Activated T-cell treated with anti-CD3 and anti-CD28 coated beads for 24 hours (primary cell): Measurements from ENCODE around the gene UGT1A7.
"Not testable (repeated sequence)": the region's sequence is repeated elsewhere in the genome, so short reads cannot be mapped to it uniquely, and the experiment has no call there.

ENCODE experiments used
- DNase-seq: peaks from one replicate; pipeline ENCODE4 v3.0.0-alpha.2; 2020; ENCODE audit warnings: low read depth

The UGT1A7 gene

DNA sequence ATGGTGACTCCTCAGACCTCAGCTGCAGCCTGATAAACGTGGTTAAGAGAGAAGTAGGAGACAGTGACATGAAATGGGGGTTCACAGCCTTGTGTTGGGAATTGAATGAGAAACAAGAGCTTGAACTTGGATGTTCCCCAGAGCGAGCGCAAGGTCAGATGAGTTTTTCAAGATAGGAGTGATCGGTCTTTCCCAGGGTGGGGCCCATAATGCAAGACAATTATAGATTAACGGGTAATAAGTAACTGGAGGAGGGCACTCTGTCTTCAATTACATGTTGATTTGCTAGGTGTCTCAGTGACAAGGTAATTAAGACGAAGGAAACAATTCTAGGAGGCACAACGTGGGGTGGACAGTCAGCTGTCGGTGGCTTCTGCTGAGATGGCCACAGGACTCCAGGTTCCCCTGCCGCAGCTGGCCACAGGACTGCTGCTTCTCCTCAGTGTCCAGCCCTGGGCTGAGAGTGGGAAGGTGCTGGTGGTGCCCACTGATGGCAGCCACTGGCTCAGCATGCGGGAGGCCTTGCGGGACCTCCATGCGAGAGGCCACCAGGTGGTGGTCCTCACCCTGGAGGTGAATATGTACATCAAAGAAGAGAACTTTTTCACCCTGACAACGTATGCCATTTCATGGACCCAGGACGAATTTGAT, 31.0 kb downstream of the UGT1A7 start, which contains the start of gene UGT1A5:
UGT1A5 (plus strand) TSS at position 297 of the 651 bp plus-strand sequence; CDS start at position 382, 85 bp downstream.
- no peak for DNase-seq

DNA sequence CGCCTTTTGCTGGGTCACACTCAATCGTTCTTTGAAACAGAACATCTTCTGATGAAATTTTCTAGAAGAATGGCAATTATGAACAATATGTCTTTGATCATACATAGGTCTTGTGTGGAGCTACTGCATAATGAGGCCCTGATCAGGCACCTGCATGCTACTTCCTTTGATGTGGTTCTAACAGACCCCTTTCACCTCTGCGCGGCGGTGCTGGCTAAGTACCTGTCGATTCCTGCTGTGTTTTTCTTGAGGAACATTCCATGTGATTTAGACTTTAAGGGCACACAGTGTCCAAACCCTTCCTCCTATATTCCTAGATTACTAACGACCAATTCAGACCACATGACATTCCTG, 31.5 kb downstream of the UGT1A7 start:
- DNase-seq, result no peak

DNA sequence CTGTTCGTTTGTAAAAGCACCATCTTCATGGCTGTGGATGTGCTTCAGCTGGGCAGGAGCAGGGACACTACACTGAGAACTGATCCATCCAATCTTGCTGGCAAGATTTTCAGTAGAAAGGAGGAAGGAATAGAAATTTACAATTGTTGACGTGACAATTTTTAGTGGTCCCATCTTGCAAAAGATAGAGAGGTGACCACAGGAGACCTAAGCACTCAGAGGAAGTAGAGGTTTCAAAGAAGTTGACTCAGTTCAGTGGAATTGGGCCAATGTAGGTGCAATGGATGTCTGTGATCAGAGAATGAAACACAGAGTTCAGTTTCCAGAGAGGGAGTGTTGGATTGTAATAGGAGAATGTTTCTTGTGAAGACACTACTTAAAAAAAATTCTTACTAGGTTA, 32.4 kb downstream of the UGT1A7 start:
- DNase-seq, result no peak

DNA sequence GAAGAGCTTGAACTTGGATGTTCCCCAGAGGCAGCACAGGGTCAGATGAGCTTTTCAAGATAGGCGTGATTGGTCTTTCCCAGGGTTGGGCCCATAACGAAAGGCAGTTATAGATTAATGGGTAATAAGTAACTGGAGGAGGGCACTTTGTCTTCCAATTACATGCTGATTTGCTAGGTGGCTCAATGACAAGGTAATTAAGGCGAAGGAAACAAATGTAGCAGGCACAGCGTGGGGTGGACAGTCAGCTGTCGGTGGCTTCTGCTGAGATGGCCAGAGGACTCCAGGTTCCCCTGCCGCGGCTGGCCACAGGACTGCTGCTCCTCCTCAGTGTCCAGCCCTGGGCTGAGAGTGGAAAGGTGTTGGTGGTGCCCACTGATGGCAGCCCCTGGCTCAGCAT, 36.9 kb downstream of the UGT1A7 start, which contains the start of gene UGT1A4:
UGT1A4 (plus strand) TSS at position 185 of the 400 bp plus-strand sequence; CDS start at position 270, 85 bp downstream.
- DNase-seq, result no peak

DNA sequence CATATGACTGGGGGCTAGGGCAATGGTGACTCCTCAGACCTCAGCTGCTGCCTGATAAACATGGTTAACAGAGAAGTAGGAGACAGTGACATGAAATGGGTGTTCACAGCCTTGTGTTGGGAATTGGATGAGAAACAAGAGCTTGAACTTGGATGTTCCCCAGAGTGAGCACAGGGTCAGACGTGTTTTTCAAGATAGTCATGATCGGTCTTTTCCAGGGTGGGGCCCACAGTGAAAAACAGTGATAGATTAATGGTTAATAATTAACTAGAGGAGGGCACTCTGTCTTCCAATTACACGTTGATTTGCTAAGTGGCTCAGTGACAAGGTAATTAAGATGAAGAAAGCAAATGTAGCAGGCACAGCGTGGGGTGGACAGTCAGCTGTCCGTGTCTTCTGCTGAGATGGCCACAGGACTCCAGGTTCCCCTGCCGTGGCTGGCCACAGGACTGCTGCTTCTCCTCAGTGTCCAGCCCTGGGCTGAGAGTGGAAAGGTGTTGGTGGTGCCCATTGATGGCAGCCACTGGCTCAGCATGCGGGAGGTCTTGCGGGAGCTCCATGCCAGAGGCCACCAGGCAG, 47.1 kb downstream of the UGT1A7 start, which contains the start of gene UGT1A3:
UGT1A3 (plus strand) TSS at position 320 of the 579 bp plus-strand sequence; CDS start at position 405, 85 bp downstream.
- no peak for DNase-seq

DNA sequence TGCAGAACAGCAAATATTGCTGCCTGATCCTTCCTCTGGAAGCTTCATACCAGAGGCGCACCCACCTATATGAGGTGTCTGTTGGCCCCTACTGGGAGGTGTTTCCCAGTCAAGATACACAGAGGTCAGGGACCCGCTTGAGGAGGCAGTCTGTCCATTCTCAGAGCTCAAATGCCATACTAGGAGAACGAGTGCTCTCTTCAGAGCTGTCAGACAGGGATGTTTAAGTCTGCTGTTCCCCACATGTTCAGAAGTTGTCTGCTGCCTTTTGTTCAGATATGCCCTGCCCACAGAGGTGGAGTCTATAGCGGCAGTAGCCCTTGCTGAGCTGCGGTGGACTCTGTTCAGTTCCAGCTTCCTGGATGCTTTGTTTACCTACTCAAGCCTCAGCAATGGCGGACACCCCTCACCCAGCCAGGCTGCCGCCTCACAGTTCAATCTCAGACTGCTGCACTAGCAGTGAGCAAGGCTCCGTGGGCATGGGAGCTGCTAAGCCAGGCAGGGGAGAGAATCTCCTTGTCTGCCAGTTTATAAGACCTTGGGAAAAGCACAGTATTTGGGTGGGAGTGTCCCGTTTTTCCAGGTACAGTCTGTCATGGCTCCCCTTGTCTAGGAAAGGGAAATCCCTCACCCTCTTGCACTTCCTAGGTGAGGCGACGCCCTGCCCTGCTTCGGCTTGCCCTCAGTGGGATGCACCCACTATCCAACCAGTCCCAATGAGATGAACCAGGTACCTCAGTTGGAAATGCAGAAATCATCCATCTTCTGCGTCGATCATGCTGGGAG, 55.4 kb downstream of the UGT1A7 start:
- not testable (repeated sequence) for DNase-seq

DNA sequence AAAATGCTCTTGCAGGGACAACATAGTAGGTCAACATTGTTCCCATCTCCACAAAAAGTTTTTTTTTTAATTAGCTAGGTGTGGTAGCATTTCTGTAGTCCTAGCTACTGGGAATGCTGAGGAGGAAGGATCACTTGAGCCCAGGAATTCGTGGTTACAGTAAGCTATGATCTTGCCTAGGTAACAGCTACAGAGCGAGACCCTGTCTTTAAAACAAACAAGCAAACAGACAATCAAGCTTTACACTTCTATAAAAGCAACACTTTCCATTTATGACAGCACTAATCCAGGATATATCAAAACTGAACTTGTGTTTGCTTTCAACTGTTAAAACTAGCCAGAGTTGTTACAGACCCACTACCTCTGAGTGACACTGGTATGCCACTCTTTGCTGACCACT, 59.2 kb downstream of the UGT1A7 start:
- no peak for DNase-seq

DNA sequence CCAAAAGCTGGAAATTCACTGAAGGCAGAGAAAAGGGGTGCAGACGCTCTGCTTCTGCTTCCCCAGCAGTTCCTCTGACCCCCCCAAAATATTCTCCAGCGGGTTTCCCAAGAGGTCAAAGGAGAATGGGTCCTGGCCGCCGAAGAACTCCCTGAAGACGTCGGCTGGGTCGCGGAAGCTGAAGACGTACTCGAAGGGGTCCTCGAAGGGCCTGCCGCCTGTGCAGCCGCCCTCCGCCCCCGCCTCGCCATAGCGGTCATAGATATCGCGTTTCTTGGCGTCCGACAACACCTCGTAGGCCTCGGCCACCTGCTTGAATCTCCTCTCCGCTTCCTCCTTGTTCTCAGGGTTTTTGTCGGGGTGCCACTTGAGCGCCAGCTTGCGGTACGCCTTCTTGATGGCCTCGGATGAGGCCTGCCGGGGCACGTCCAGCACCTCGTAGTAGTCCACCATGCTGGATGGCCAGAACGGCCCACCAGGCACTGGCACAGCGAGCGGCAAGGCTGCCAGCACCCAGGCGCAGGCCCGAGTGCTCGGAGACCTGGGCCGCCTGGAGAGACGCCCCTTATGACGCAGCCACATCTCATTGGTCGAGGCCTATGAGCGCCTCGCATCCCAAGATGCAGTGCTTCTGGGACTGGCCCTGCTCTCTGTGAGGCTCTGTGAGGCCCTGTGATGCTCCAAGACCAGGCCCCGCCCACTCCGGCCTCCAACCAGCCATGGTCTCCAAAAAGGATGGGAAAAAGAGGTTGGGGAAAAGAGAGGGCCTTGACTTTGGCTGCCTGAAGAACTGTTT, 62.0 kb downstream of the UGT1A7 start:
- no peak for DNase-seq

DNA sequence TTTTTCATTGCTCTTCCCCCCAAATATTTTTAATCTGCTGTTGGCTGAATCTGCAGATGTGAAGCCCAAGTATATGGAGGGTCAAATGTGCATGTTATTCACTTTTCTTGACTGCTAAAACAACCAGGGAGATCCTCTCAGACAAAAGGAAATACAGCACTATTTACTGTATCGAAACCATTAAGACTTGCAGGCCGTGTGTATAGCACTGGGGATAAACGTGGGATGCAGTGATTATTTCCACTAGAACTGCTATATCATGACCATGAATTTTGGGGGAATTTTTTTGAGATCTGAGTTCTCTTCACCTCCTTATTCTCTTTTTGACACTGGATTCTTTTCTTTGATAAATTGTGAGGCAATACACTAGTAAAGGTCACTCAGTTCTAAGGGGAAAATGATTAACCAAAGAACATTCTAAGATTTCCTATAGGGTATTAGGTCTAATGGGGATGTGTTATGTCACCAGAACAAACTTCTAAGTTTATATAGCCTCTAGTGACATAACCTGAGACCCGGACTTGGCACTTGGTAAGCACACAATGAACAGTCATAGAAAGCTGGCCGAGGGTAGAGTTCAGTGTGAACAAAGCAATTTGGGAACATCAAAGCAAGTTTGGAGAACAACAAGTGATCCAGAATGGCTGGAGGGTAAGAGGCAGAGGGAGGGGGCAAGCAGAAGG, 63.5 kb downstream of the UGT1A7 start:
- DNase-seq, result no peak

DNA sequence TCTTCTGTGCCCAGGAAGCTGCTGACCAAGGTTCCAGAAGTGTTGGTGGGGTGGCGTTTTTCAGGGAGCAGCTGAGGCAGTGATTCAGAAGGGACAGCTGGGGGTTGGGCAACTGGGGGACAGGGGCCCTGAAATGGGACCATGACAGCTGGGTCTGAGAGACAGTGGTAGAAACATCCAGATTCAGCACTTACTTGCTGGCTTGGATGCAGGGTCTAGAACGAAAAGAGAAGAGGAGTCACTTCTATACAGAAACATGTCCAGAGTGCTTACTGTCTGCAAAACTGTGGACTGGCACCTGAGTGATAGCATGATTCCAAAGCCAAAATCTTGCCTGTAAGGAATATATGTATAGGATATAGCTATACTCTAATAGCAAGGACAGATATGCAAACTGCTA, 64.1 kb downstream of the UGT1A7 start:
- DNase-seq, result not testable (repeated sequence)

DNA sequence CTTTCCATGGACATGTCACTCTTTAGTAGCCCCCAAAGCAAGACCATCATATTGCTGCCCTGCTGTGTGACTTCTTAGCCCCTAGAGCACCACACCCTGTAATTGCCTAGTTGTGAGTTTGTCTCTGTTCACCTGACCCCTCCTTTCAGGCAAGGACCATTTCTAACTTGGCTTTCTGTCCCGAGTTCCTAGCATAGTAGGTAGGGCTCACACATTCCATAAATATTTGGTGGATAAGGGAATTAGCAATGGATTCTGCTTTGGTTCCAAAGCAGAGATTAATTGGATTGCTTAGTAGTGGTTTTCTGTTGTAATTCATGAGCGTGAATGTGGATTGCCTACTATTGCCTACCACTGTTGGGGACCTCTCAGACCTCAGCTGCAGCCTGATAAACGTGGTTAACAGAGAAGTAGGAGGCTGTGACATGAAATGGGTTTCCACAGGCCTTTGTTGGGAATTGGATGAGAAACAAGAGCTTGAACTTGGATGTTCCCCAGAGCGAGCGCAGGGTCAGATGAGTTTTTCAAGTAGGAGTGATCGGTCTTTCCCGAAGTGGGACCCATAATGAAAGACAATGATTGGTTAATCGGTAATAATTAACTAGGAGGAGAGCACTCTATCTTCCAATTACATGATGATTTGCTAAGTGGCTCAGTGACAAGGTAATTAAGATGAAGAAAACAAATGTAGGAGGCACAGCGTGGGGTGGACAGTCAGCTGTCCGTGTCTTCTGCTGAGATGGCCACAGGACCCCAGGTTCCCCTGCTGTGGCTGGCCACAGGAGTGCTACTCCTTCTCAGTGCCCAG, 65.0 kb downstream of the UGT1A7 start:
- no peak for DNase-seq

DNA sequence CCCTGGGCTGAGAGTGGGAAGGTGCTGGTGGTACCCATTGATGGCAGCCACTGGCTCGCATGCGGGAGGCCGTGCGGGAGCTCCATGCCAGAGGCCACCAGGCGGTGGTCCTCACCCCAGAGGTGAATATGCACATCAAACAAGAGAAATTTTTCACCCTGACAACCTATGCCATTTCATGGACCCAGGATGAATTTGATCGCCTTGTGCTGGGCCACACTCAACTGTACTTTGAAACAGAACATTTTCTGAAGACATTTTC, 65.5 kb downstream of the UGT1A7 start:
- DNase-seq, result no peak

DNA sequence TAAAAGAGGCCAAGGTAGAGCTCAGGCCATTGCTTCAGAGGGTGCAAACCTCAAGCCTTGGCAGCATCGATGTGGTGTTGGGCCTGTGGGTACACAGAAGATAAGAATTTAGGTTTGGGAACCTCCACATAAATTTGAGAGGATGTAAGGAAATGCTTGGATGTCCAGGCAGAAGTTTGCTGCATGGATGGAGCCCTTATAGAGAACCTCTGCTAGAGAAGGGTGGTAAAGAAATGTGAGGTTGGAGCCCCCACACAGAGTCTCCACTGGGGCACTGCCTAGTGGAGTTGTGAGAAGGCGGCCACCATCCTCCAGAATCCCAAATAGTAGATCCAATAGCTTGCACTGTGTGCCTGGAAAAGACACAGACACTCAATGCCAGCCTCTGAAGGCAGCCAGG, 69.0 kb downstream of the UGT1A7 start:
- DNase-seq, result not testable (repeated sequence)

DNA sequence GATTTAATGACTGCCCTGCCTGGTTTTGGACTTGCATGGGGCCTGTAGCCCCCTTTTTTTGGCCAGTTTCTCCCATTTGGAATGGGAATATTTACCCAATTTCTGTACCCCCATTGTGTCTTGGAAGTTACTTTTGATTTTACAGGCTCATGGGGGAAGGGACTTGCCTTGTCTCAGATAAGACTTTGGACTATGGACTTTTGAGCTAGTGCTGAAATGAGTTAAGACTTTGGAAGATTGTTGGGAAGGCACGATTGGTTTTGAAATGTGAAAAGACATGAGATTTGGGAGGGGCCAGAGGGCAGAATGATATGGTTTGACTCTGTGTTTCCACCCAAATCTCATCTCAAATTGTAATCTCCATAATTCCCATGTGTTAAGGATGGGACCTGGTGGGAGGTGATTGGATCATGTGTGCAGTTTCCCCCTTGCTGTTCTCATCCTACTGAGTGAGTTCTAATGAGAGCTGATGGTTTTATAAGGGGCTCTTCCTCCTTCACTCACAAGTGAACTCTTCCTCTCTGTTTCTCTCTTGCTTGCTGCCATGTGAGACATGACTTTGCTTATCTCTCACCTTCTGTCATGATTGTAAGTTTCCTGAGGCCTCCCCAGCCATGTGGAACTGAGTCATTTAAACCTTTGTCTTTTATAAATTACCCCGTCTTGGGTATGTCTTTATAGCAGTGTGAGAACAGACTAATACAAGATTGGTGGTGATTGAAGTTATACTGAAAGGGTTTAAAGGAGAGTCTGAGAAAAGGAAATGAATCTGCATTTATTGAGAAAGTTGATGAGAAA, 69.7 kb downstream of the UGT1A7 start:
- DNase-seq, result not testable (repeated sequence)

DNA sequence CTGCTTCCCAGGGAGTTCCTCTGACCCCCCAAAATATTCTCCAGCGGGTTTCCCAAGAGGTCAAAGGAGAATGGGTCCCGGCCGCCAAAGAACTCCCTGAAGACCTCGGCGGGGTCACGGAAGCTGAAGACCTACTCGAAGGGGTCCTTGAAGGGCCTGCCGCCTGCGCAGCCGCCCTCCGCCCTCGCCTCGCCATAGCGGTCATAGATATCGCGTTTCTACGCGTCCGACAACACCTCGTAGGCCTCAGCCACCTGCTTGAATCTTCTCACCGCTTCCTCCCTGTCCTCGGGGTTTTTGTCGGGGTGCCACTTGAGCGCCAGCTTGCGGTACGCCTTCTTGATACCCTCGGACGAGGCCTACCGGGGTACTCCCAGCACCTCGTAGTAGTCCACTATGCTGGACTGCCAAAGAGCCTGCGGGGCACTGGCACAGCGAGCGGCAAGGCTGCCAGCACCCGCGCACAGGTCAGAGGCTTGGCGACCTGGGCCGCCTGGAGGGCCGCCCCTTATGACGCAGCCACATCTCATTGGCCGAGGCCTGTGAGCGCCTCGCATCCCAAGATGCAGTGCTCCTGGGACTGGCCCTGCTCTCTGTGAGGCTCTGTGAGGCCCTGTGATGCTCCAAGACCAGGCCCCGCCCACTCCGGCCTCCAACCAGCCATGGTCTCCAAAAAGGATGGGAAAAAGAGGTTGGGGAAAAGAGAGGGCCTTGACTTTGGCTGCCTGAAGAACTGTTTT, 73.3 kb downstream of the UGT1A7 start:
- DNase-seq, result no peak

DNA sequence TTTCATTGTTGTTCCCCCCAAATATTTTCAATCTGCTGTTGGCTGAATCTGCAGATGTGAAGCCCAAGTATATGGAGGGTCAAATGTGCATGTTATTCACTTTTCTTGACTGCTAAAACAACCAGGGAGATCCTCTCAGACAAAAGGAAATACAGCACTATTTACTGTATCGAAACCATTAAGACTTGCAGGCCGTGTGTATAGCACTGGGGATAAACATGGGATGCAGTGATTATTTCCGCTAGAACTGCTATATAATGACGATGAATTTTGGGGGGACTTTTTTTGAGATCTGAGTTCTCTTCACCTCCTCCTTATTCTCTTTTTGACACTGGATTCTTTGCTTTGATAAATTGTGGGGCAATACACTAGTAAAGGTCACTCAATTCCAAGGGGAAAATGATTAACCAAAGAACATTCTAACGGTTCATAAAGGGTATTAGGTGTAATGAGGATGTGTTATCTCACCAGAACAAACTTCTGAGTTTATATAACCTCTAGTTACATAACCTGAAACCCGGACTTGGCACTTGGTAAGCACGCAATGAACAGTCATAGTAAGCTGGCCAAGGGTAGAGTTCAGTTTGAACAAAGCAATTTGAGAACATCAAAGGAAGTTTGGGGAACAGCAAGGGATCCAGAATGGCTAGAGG, 74.9 kb downstream of the UGT1A7 start:
- DNase-seq, result no peak

DNA sequence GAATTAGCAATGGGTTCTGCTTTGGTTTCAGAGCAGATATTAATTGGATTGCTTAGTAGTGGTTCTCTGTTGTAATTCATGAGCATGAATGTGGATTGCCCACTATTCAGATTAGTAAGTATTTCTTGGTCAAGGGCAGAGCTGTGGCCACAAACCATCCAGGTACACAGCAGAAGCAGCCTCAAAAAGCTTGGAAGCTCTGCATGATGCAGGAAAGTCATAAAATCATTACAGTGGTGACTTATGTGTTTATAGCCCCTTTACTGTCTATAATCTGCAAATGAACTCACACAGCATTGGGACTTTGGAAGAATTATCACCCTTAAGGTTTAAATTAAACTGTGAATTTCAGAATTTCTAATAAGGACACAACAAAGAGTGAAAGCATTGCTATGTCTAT, 76.4 kb downstream of the UGT1A7 start:
- DNase-seq, result no peak

DNA sequence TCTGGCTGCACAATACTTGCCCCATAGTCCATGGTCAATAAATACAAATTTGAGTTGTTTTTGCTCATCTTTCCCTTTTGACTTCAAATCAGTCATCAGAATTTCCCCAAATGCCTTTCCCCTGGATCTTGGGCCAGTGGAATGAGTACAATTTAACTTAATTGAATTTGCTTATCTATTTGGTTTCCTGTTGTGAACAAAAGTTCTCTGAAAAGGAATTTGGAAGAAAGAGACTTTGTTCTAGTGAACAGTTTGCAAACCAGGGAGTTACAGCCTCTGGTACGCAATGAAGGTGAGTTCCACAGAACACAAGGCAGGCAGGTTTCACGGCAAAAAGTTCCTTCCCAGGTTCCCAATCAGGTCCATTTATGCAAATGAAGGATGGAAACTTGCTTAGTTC, 77.1 kb downstream of the UGT1A7 start:
- DNase-seq, result no peak

DNA sequence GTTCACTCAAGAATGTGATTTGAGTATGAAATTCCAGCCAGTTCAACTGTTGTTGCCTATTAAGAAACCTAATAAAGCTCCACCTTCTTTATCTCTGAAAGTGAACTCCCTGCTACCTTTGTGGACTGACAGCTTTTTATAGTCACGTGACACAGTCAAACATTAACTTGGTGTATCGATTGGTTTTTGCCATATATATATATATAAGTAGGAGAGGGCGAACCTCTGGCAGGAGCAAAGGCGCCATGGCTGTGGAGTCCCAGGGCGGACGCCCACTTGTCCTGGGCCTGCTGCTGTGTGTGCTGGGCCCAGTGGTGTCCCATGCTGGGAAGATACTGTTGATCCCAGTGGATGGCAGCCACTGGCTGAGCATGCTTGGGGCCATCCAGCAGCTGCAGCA, 78.3 kb downstream of the UGT1A7 start, which contains the start of gene UGT1A1:
UGT1A1 (plus strand) TSS at position 228 of the 400 bp plus-strand sequence; CDS start at position 246, 18 bp downstream.
- DNase-seq, result no peak
